ENCODE results near the gene ARHGAP15.

ARHGAP15 gene

GRCh38 chr2:143741205-143741604, 612.0 kb downstream of the ARHGAP15 start:
- Histone ChIP-seq H3K14ac (ENCODE audit: low read length) (no peak overlapping the region), H4K8ac (ENCODE audit: low read depth, low read length) (no peak overlapping the region), H3K4ac (ENCODE audit: low read depth, low read length) (no peak overlapping the region), H4K12ac (ENCODE audit: low read depth, low read length) (no peak overlapping the region), H3K9me3 (ENCODE audit: insufficient read depth, low read depth, low read length) (no peaks in the 10 kb centered on the region), H3K4me1 (ENCODE audit: control insufficient read depth in 1 of 2, insufficient read depth in 2 of 2, low read length in 2 of 2) (peaks cover 2 to 4% of the 10 kb centered on the region in 2 experiments), H3K4me3 (ENCODE audit: low read depth, low read length) (no peak overlapping the region), H3K79me2 (ENCODE audit: control insufficient read depth, insufficient read depth, low read length, poor library complexity) (no peaks in the 10 kb centered on the region), H3K27me3 (ENCODE audit: insufficient read depth, low read length) (no peaks in the 10 kb centered on the region), H2AFZ (ENCODE audit: insufficient read depth, low read length, poor library complexity) (no peak overlapping the region), H2AK5ac (ENCODE audit: low read length) (no peak overlapping the region), H3K18ac (ENCODE audit: low read length) (no peak overlapping the region), H3K36me3 (ENCODE audit: control insufficient read depth in 1 of 2, insufficient read depth in 2 of 2, low read length in 2 of 2) (no peaks in the 10 kb centered on the region), H2BK5ac (ENCODE audit: low read depth, low read length, poor library complexity) (no peak overlapping the region), H4K91ac (ENCODE audit: low read depth, low read length) (no peak overlapping the region), H3K27ac (ENCODE audit: low read depth, low read length) (no peak overlapping the region), H3K79me1 (ENCODE audit: low read length) (no peaks in the 10 kb centered on the region), H3K9ac (ENCODE audit: low read length) (no peak overlapping the region), H3K4me2 (ENCODE audit: low read length) (no peak overlapping the region), H3K23ac (ENCODE audit: low read length) (no peak overlapping the region), H2BK12ac (ENCODE audit: low read length) (no peak overlapping the region), H2BK120ac (ENCODE audit: insufficient read depth, low read length, poor library complexity) (no peak overlapping the region)
- DNase-seq: no peak

GRCh38 chr2:143742581-143742980, 613.4 kb downstream of the ARHGAP15 start:
- WGBS (ENCODE audit: extremely low coverage, insufficient coverage, insufficient read length): no CpG with 5 or more reads among the region's 5 CpGs

GRCh38 chr2:143744114-143744513, 614.9 kb downstream of the ARHGAP15 start:
- no peaks in the 10 kb centered on the region for H3K79me2 ChIP-seq (ENCODE audit: control insufficient read depth, insufficient read depth, low read length, poor library complexity)
- no peak overlapping the region for H3K18ac ChIP-seq (ENCODE audit: low read length)
- no peak overlapping the region for H4K91ac ChIP-seq (ENCODE audit: low read depth, low read length)
- H4K8ac ChIP-seq (ENCODE audit: low read depth, low read length): no peak overlapping the region
- H3K27me3 ChIP-seq (ENCODE audit: insufficient read depth, low read length): no peaks in the 10 kb centered on the region
- H3K4me3 ChIP-seq (ENCODE audit: low read depth, low read length): no peak overlapping the region
- no peak overlapping the region for H3K4me2 ChIP-seq (ENCODE audit: low read length)
- no peak overlapping the region for H3K23ac ChIP-seq (ENCODE audit: low read length)
- no peak for DNase-seq
- H3K27ac ChIP-seq (ENCODE audit: low read depth, low read length): no peak overlapping the region
- H2BK120ac ChIP-seq (ENCODE audit: insufficient read depth, low read length, poor library complexity): no peak overlapping the region
- H2AFZ ChIP-seq (ENCODE audit: insufficient read depth, low read length, poor library complexity): no peak overlapping the region
- no peak overlapping the region for H3K14ac ChIP-seq (ENCODE audit: low read length)
- H3K9me3 ChIP-seq (ENCODE audit: insufficient read depth, low read depth, low read length): no peaks in the 10 kb centered on the region
- no peak overlapping the region for H3K9ac ChIP-seq (ENCODE audit: low read length)
- H4K12ac ChIP-seq (ENCODE audit: low read depth, low read length): no peak overlapping the region
- peaks cover 2 to 4% of the 10 kb centered on the region in 2 experiments for H3K4me1 ChIP-seq (ENCODE audit: control insufficient read depth in 1 of 2, insufficient read depth in 2 of 2, low read length in 2 of 2)
- H3K79me1 ChIP-seq (ENCODE audit: low read length): no peaks in the 10 kb centered on the region
- H2AK5ac ChIP-seq (ENCODE audit: low read length): no peak overlapping the region
- no peak overlapping the region for H3K4ac ChIP-seq (ENCODE audit: low read depth, low read length)
- no peaks in the 10 kb centered on the region for H3K36me3 ChIP-seq (ENCODE audit: control insufficient read depth in 1 of 2, insufficient read depth in 2 of 2, low read length in 2 of 2)
- WGBS (ENCODE audit: extremely low coverage, insufficient coverage, insufficient read length): no CpG with 5 or more reads among the region's 2 CpGs
- no peak overlapping the region for H2BK12ac ChIP-seq (ENCODE audit: low read length)
- no peak overlapping the region for H2BK5ac ChIP-seq (ENCODE audit: low read depth, low read length, poor library complexity)

More at GRCh38 chr2:143742581-143742980, 613.4 kb downstream of the ARHGAP15 start:
- no peaks in the 10 kb centered on the region for H3K79me2 ChIP-seq (ENCODE audit: control insufficient read depth, insufficient read depth, low read length, poor library complexity)
- H4K8ac ChIP-seq (ENCODE audit: low read depth, low read length): no peak overlapping the region
- H2BK12ac ChIP-seq (ENCODE audit: low read length): no peak overlapping the region
- H3K23ac ChIP-seq (ENCODE audit: low read length): no peak overlapping the region
- peak overlapping the region; percentile 58 for H2BK120ac ChIP-seq (ENCODE audit: insufficient read depth, low read length, poor library complexity)
- H3K14ac ChIP-seq (ENCODE audit: low read length): no peak overlapping the region
- H2AFZ ChIP-seq (ENCODE audit: insufficient read depth, low read length, poor library complexity): no peak overlapping the region
- H4K12ac ChIP-seq (ENCODE audit: low read depth, low read length): no peak overlapping the region
- H3K4me2 ChIP-seq (ENCODE audit: low read length): no peak overlapping the region
- DNase-seq: no peak
- no peaks in the 10 kb centered on the region for H3K79me1 ChIP-seq (ENCODE audit: low read length)
- no peak overlapping the region for H3K4ac ChIP-seq (ENCODE audit: low read depth, low read length)
- no peak overlapping the region for H2BK5ac ChIP-seq (ENCODE audit: low read depth, low read length, poor library complexity)
- no peak overlapping the region for H3K4me3 ChIP-seq (ENCODE audit: low read depth, low read length)
- no peak overlapping the region for H2AK5ac ChIP-seq (ENCODE audit: low read length)
- H3K18ac ChIP-seq (ENCODE audit: low read length): no peak overlapping the region
- H4K91ac ChIP-seq (ENCODE audit: low read depth, low read length): peak overlapping the region; percentile 34
- H3K36me3 ChIP-seq (ENCODE audit: control insufficient read depth in 1 of 2, insufficient read depth in 2 of 2, low read length in 2 of 2): no peaks in the 10 kb centered on the region
- no peaks in the 10 kb centered on the region for H3K9me3 ChIP-seq (ENCODE audit: insufficient read depth, low read depth, low read length)
- no peaks in the 10 kb centered on the region for H3K27me3 ChIP-seq (ENCODE audit: insufficient read depth, low read length)
- H3K4me1 ChIP-seq (ENCODE audit: control insufficient read depth in 1 of 2, insufficient read depth in 2 of 2, low read length in 2 of 2): peaks cover 2 to 4% of the 10 kb centered on the region in 2 experiments
- no peak overlapping the region for H3K9ac ChIP-seq (ENCODE audit: low read length)
- H3K27ac ChIP-seq (ENCODE audit: low read depth, low read length): no peak overlapping the region

- Histone ChIP-seq H4K91ac (ENCODE audit: low read depth, low read length) (no peak overlapping the region), H3K27me3 (ENCODE audit: insufficient read depth, low read length) (no peaks in the 10 kb centered on the region), H3K18ac (ENCODE audit: low read length) (no peak overlapping the region), H3K4me1 (ENCODE audit: control insufficient read depth in 1 of 2, insufficient read depth in 2 of 2, low read length in 2 of 2) (peaks cover 2 to 4% of the 10 kb centered on the region in 2 experiments), H3K23ac (ENCODE audit: low read length) (no peak overlapping the region), H3K9ac (ENCODE audit: low read length) (no peak overlapping the region), H3K27ac (ENCODE audit: low read depth, low read length) (no peak overlapping the region), H4K8ac (ENCODE audit: low read depth, low read length) (no peak overlapping the region), H3K4me2 (ENCODE audit: low read length) (no peak overlapping the region), H3K4me3 (ENCODE audit: low read depth, low read length) (no peak overlapping the region), H2AK5ac (ENCODE audit: low read length) (no peak overlapping the region), H2BK120ac (ENCODE audit: insufficient read depth, low read length, poor library complexity) (no peak overlapping the region), H2AFZ (ENCODE audit: insufficient read depth, low read length, poor library complexity) (no peak overlapping the region), H3K4ac (ENCODE audit: low read depth, low read length) (no peak overlapping the region), H4K12ac (ENCODE audit: low read depth, low read length) (no peak overlapping the region), H3K79me2 (ENCODE audit: control insufficient read depth, insufficient read depth, low read length, poor library complexity) (no peaks in the 10 kb centered on the region), H3K14ac (ENCODE audit: low read length) (no peak overlapping the region), H3K36me3 (ENCODE audit: control insufficient read depth in 1 of 2, insufficient read depth in 2 of 2, low read length in 2 of 2) (no peaks in the 10 kb centered on the region), H2BK5ac (ENCODE audit: low read depth, low read length, poor library complexity) (no peak overlapping the region), H3K9me3 (ENCODE audit: insufficient read depth, low read depth, low read length) (no peaks in the 10 kb centered on the region), H3K79me1 (ENCODE audit: low read length) (no peaks in the 10 kb centered on the region), H2BK12ac (ENCODE audit: low read length) (no peak overlapping the region)
- DNase-seq: peak in 1 of 2 donors; percentile 41
- WGBS (ENCODE audit: extremely low coverage, insufficient coverage, insufficient read length): no CpG with 5 or more reads among the region's 2 CpGs
These were observed 615.8 kb downstream of the ARHGAP15 start for GRCh38 chr2:143745060-143745459.

Data from trophoblast cell (in vitro differentiated cells and primary cell).